ENCODE results near the gene POLDIP2. TPM values are rescaled to one million over a fixed set of nuclear protein-coding genes. Genes with fewer than 3 reads are reported as not detected.

The POLDIP2 gene
- total and polyA plus RNA-seq, 2 donors (not counting 1 experiment from before 2014, with no cell fraction given) = 30.2 to 35.7 TPM

DNA sequence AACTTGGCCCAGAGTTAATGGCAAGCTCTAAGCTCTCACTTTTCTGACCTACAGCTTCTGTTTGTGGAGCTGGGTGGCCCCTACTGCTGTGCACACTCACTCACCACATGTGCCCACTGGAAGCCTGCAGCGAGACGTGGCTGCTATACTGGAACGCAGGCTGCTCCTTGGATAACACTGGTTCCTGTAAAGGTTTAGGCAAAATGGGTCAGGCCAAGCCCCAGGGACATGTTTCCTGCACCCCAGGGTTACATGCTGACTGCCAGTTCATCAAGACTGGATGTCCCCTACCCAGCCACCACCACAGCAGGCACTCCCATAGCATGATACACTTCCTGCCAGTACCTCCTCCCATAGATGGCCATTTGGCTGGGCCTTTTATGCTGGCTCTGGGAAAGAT lies 8.3 kb downstream of the POLDIP2 start:
- no peaks in the 10 kb centered on the region for H3K4me1 ChIP-seq (ENCODE audit: control insufficient read depth in 2 of 2, insufficient read depth in 2 of 2, low read length in 2 of 2)
- H3K4me1 Mint-ChIP-seq = no peaks in the 10 kb centered on the region
- H3K4me3 ChIP-seq (ENCODE audit: control extremely low read depth in 1 of 5, extremely low read depth in 1 of 5, insufficient read depth in 1 of 5, low read depth in 2 of 5, low read length in 4 of 5) = no peak overlapping the region
- H3K79me2 ChIP-seq (ENCODE audit: control insufficient read depth, insufficient read depth, low read length) = peaks cover 3% of the 10 kb centered on the region
- H4K20me1 ChIP-seq (ENCODE audit: control insufficient read depth, insufficient read depth, low read length, poor library complexity, severe bottlenecking) = no peaks in the 10 kb centered on the region
- H3K4me3 Mint-ChIP-seq = no peak overlapping the region
- H3K4me2 ChIP-seq (replicated peaks; ENCODE audit: low read depth, low read length, poor library complexity, severe bottlenecking) = no peak overlapping the region
- H3K36me3 ChIP-seq (replicated peaks in 1 of 2; ENCODE audit: control extremely low read depth in 1 of 2, control insufficient read depth in 1 of 2, extremely low read depth in 1 of 2, insufficient read depth in 2 of 2, low read length in 1 of 2) = peaks cover 0 to 84% of the 10 kb centered on the region in 2 experiments
- H3K27ac Mint-ChIP-seq = no peak overlapping the region
- ChIA-PET POLR2A (no interaction called here), CTCF (no interaction called here)
- no peak overlapping the region for H3K27ac ChIP-seq (ENCODE audit: low read length in 2 of 2)
- H3K27me3 ChIP-seq (replicated peaks in 1 of 4; ENCODE audit: control extremely low read depth in 1 of 4, control insufficient read depth in 3 of 4, insufficient read depth in 4 of 4, low read length in 3 of 4) = no peaks in the 10 kb centered on the region
- no peaks in the 10 kb centered on the region for H3K9me3 ChIP-seq (ENCODE audit: control extremely low read depth in 1 of 3, control insufficient read depth in 2 of 3, insufficient read depth in 1 of 3, low read length in 2 of 3)
- TF ChIP-seq EZH2 (IDR thresholded peaks at IDR 0.05; ENCODE audit: borderline replicate concordance, insufficient read depth, low read depth, low read length, poor library complexity, severe bottlenecking) = no peak
- TF ChIP-seq, protein P1, sequence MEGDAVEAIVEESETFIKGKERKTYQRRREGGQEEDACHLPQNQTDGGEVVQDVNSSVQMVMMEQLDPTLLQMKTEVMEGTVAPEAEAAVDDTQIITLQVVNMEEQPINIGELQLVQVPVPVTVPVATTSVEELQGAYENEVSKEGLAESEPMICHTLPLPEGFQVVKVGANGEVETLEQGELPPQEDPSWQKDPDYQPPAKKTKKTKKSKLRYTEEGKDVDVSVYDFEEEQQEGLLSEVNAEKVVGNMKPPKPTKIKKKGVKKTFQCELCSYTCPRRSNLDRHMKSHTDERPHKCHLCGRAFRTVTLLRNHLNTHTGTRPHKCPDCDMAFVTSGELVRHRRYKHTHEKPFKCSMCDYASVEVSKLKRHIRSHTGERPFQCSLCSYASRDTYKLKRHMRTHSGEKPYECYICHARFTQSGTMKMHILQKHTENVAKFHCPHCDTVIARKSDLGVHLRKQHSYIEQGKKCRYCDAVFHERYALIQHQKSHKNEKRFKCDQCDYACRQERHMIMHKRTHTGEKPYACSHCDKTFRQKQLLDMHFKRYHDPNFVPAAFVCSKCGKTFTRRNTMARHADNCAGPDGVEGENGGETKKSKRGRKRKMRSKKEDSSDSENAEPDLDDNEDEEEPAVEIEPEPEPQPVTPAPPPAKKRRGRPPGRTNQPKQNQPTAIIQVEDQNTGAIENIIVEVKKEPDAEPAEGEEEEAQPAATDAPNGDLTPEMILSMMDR (IDR thresholded peaks at IDR 0.05) = no peak
- DNase-seq = no peak
- intact Hi-C loops (cut with micrococcal nuclease) = no loop called here
- ATAC-seq (ENCODE audit: low read depth) = no peak
- H2AFZ ChIP-seq (ENCODE audit: insufficient read depth, low read depth, low read length, poor library complexity, severe bottlenecking) = no peak overlapping the region
- no peaks in the 10 kb centered on the region for H3K27me3 Mint-ChIP-seq
- 67% methylated on average over 3 of the region's 3 CpGs for WGBS (ENCODE audit: insufficient coverage)
- H3K9ac ChIP-seq (ENCODE audit: low read length) = no peak overlapping the region
- no peaks in the 10 kb centered on the region for H3K9me3 Mint-ChIP-seq (ENCODE audit: insufficient read depth)

DNA sequence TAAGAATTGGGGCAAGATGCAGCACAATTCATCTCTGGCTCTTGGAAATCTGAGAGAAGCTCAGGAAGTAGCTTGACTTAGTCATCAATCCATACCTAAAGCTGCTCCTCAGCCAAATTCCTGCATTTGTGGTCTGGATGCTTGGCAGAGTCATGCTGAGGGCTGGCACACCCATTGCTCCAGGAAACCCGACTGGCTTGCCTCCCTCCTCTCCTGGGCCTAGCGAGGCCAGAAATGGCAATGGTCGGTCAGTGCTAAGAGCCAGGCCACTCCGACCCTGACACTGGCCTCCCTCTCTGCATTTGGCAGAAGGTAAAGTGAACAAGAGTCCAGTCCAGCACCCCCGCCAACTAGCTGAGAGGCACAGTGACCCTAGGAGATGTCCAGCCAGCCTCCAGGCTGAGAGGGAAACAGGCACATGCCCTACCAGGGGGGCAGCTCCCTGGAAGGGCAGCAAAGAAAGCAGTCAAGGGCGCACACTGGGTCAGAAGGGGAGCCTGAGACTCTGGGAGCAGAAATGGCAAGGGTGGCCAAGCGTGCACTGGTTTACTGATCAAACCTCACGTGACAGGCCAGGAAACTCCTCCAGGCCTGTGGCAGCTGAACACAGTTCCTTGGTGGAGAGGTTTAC lies 10.0 kb downstream of the POLDIP2 start:
- H3K27me3 Mint-ChIP-seq = no peaks in the 10 kb centered on the region
- Histone ChIP-seq H3K27ac (ENCODE audit: low read length in 2 of 2) (no peak overlapping the region), H3K4me3 (ENCODE audit: control extremely low read depth in 1 of 5, extremely low read depth in 1 of 5, insufficient read depth in 1 of 5, low read depth in 2 of 5, low read length in 4 of 5) (no peak overlapping the region), H3K27me3 (replicated peaks in 1 of 4; ENCODE audit: control extremely low read depth in 1 of 4, control insufficient read depth in 3 of 4, insufficient read depth in 4 of 4, low read length in 3 of 4) (no peaks in the 10 kb centered on the region), H3K4me1 (ENCODE audit: control insufficient read depth in 2 of 2, insufficient read depth in 2 of 2, low read length in 2 of 2) (no peaks in the 10 kb centered on the region), H4K20me1 (ENCODE audit: control insufficient read depth, insufficient read depth, low read length, poor library complexity, severe bottlenecking) (no peaks in the 10 kb centered on the region), H2AFZ (ENCODE audit: insufficient read depth, low read depth, low read length, poor library complexity, severe bottlenecking) (no peak overlapping the region), H3K9ac (ENCODE audit: low read length) (no peak overlapping the region), H3K4me2 (replicated peaks; ENCODE audit: low read depth, low read length, poor library complexity, severe bottlenecking) (no peak overlapping the region), H3K9me3 (ENCODE audit: control extremely low read depth in 1 of 3, control insufficient read depth in 2 of 3, insufficient read depth in 1 of 3, low read length in 2 of 3) (no peaks in the 10 kb centered on the region), H3K79me2 (ENCODE audit: control insufficient read depth, insufficient read depth, low read length) (no peaks in the 10 kb centered on the region), H3K36me3 (replicated peaks in 1 of 2; ENCODE audit: control extremely low read depth in 1 of 2, control insufficient read depth in 1 of 2, extremely low read depth in 1 of 2, insufficient read depth in 2 of 2, low read length in 1 of 2) (peaks cover 0 to 85% of the 10 kb centered on the region in 2 experiments)
- no peak overlapping the region for H3K27ac Mint-ChIP-seq
- DNase-seq (no peak), ATAC-seq (ENCODE audit: low read depth) (no peak)
- WGBS (ENCODE audit: insufficient coverage) = 96% methylated on average over 8 of the region's 8 CpGs
- H3K4me3 Mint-ChIP-seq = no peak overlapping the region
- intact Hi-C loops (cut with micrococcal nuclease) = no loop called here
- H3K4me1 Mint-ChIP-seq = no peaks in the 10 kb centered on the region
- no peaks in the 10 kb centered on the region for H3K9me3 Mint-ChIP-seq (ENCODE audit: insufficient read depth)
- ChIA-PET CTCF (interaction anchor here (1.3 kb wide), 2 partner anchors 69 to 96 kb away, joined by 4 read pairs; no protein-coding TSS in a partner anchor), POLR2A (no interaction called here)
- TF ChIP-seq EZH2 (IDR thresholded peaks at IDR 0.05; ENCODE audit: borderline replicate concordance, insufficient read depth, low read depth, low read length, poor library complexity, severe bottlenecking) = no peak
- TF ChIP-seq, protein P1 (IDR thresholded peaks at IDR 0.05) = no peak
